NCI-H1048 (cell line): ENCODE measurements around the gene XRN1.

Experiments
- DNase-seq: peaks from one replicate; lab custom pipeline; 2025; lab: John Stamatoyannopoulos, UW

Gene XRN1

DNA sequence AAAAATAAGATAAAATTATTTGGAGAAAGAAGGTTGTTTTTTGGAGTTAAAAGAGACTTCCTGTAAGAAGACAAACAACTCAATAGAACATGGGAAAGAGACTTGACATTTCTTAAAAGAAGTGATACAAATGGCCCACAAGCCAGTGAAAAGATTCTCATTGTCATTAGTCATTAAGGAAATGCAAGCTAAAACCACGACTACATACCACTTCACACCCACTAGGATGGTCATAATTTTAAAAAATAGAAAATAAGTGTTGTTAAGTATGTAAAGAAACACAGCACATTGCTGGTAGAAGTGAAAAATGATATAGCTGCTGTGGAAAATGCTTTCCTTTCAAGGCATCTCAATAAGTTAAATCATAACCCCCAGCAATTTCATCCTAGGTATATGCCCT, 178.1 kb downstream of the XRN1 start:
- no peak for DNase-seq

DNA sequence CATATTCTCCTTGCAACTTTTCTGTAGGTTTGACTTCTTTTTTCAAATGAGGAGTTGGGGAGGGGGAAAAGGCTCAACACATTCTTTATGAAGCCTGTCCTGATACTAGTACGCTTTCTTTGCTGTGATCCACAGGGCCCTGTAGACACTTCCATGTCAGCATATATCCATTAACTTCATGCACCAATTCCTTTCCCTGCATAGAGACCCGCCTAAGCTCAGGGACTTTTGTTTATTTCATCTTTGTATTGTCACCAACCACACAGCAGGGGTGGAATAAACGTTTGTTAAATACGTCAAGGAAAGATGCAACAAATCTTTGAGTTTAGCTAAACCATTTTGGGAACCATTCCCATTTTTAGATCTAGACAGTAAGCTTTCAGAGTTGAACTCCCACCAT, 179.4 kb downstream of the XRN1 start:
- no peak for DNase-seq

DNA sequence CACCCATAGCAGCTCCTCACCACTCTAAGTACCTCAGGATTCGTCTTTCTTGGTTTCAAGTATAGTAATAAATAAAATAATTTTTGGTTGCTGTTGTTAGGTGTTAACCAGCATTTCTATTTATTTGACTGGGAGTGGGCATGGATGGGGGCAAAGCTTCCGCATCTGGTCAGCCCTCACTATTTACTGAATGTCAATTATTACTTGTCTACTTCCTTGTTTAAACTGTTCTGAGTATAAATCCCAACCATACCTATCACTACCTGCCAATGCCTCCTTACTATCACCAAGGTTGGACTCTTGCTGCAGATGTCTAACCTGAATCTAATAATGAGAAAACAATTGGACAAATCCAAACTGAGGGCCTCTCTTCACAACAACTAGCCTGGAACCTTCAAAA, 180.6 kb downstream of the XRN1 start:
- DNase-seq = no peak

GRCh38 chr3:142263112-142263511, 184.7 kb downstream of the XRN1 start:
- no peak for DNase-seq

DNA sequence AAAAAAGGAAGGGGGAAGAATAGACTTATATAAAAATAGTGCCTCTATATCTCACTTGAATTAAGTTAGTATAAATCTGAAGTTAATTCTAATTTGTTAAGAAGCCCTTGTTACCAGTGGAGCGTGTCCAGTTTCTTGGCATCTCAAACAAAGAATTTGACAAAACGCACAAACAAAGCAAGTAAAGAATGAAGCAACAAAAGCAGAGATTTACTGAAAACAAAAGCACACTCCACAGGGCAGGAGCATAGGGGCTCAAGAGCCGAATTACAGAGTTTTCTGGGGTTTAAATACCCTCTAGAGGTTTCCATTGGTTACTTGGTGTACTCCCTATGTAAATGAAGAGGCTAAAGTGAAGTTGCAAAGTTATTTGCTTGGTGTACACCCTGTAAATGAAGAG, 188.5 kb downstream of the XRN1 start:
- DNase-seq = no peak

DNA sequence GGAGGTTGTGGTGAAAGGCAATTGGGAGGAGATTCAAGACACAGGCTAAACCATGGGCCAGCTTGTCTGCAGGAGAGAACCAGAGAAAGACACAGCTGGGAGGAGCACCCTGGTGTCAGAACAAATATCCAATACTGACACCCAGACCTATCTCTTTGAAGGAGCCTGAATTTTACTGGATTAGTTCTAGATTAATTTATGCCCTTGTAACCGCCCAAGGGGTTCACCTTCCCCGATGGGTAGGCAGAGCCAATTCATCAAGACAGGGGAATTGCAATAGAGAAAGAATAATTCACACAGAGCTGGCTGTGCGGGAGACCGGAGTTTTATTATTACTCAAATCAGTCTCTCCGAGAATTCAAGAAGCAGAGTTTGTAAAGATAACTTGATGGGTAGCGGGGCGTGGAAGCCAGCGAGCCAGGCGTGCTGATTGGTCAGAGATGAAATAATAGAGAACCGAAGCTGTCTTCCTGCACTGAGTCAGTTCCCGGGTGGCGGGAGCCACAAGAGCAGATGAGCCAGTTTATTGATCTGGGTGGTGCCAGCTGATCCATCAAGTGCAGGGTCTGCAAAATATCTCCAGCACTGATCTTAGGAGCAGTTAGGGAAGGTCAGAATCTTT, 191.0 kb downstream of the XRN1 start:
- DNase-seq = no peak
